Stomach (tissue), 4 donors: ENCODE measurements around the gene BET1L.

Experiments
- EP300 ChIP-seq: sonication (generic); formaldehyde crosslinking; IDR thresholded peaks from one replicate; pipeline ENCODE4 v1.6.1; 2017; ENCODE audit warnings: antibody characterized with exemption
- POLR2A ChIP-seq, 4 donors: fragments of 450-650 bp; IDR thresholded peaks; one replicate each; pipeline ENCODE4 v1.6.1; 2016; ENCODE audit warnings: antibody characterized with exemption in 4 of 4, control low read depth in 2 of 4, mild to moderate bottlenecking in 1 of 4, moderate library complexity in 1 of 4
- POLR2AphosphoS5 ChIP-seq, 3 donors: sonication (generic); formaldehyde crosslinking; IDR thresholded peaks; one replicate each; pipeline ENCODE4 v1.6.1; 2016; ENCODE audit warnings: antibody characterized with exemption in 3 of 3
- TF ChIP-seq, protein P1 (sequence below), 7 experiments: fragments of 450-650 bp in 4 of 7; fragments of 200-600 bp in 3 of 7; sonication (generic) in 3 of 7; IDR thresholded peaks; one replicate each; pipeline ENCODE4 v1.5.1; 2016 to 2019; ENCODE audit warnings: antibody characterized with exemption in 7 of 7, control low read depth in 2 of 7, mild to moderate bottlenecking in 1 of 7

DNA sequence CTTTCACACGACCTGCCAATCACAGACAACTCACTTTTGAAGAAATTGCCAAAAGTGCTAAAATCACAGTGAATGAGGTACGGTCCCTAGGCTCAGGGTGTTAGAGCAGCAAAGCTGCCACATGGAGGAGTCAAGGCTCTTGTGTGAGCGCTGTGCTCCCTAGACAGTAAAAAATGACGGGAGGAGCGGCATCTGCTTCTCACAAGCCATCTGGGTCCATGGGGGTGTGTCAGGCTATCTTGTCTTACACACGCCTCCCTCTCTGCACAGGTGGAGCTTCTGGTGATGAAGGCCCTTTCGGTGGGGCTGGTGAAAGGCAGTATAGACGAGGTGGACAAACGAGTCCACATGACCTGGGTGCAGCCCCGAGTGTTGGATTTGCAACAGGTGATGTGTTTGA lies 44.4 kb upstream of the BET1L start:
- TF ChIP-seq POLR2A (IDR thresholded peaks at IDR 0.05) (no peak), EP300 (no peak), POLR2AphosphoS5 (IDR thresholded peaks at IDR 0.05) (no peak)
- TF ChIP-seq, protein P1, sequence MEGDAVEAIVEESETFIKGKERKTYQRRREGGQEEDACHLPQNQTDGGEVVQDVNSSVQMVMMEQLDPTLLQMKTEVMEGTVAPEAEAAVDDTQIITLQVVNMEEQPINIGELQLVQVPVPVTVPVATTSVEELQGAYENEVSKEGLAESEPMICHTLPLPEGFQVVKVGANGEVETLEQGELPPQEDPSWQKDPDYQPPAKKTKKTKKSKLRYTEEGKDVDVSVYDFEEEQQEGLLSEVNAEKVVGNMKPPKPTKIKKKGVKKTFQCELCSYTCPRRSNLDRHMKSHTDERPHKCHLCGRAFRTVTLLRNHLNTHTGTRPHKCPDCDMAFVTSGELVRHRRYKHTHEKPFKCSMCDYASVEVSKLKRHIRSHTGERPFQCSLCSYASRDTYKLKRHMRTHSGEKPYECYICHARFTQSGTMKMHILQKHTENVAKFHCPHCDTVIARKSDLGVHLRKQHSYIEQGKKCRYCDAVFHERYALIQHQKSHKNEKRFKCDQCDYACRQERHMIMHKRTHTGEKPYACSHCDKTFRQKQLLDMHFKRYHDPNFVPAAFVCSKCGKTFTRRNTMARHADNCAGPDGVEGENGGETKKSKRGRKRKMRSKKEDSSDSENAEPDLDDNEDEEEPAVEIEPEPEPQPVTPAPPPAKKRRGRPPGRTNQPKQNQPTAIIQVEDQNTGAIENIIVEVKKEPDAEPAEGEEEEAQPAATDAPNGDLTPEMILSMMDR (IDR thresholded peaks at IDR 0.05) = no peak
